ENCODE results near the gene UNC45A. TPM values are rescaled to one million over a fixed set of nuclear protein-coding genes. Genes with fewer than 3 reads are reported as not detected.
"Not testable (repeated sequence)": the region's sequence is repeated elsewhere in the genome, so short reads cannot be mapped to it uniquely, and the experiment has no call there.

The UNC45A gene
- total RNA-seq, 6 experiments from 2014 or later: 13.3 to 33.0 (median 25.4) TPM

DNA sequence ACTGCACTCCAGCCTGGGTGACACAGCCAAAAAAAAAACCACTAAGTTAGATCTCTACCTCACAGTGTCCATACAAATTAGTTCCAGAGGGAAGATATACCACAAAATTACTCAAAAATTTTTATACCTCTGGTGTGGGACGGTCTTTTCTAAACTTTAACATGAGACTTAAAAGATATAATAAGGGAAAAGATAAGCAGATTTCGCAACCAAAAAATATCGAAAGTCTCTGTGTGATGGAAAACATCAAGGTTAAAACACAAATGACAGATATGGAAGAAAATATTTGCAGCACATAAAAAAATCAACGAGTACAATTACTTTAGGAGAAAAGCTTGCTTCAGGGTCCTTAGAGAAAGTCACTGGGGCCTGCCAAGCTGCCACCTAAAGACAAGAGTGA lies 13.2 kb upstream of the UNC45A start:
- ATAC-seq: no peak
- Histone ChIP-seq H3K4me1 (no peaks in the 10 kb centered on the region), H3K36me3 (peaks cover 8 to 45% (median 27%) of the 10 kb centered on the region in 4 donors), H3K27ac (no peak overlapping the region), H3K27me3 (no peaks in the 10 kb centered on the region), H3K9me3 (no peaks in the 10 kb centered on the region), H3K4me3 (no peak overlapping the region)
- no peak for TF ChIP-seq POLR2A (IDR thresholded peaks at IDR 0.05)
- TF ChIP-seq, protein P1, sequence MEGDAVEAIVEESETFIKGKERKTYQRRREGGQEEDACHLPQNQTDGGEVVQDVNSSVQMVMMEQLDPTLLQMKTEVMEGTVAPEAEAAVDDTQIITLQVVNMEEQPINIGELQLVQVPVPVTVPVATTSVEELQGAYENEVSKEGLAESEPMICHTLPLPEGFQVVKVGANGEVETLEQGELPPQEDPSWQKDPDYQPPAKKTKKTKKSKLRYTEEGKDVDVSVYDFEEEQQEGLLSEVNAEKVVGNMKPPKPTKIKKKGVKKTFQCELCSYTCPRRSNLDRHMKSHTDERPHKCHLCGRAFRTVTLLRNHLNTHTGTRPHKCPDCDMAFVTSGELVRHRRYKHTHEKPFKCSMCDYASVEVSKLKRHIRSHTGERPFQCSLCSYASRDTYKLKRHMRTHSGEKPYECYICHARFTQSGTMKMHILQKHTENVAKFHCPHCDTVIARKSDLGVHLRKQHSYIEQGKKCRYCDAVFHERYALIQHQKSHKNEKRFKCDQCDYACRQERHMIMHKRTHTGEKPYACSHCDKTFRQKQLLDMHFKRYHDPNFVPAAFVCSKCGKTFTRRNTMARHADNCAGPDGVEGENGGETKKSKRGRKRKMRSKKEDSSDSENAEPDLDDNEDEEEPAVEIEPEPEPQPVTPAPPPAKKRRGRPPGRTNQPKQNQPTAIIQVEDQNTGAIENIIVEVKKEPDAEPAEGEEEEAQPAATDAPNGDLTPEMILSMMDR (IDR thresholded peaks at IDR 0.05): no peak
- 72% methylated on average over 4 of the region's 4 CpGs for WGBS (ENCODE audit: insufficient coverage, low coverage, low lambda C conversion rate, missing lambda C conversion rate)
- intact Hi-C loops (cut with DNase I): no loop called here
- no peak for DNase-seq

DNA sequence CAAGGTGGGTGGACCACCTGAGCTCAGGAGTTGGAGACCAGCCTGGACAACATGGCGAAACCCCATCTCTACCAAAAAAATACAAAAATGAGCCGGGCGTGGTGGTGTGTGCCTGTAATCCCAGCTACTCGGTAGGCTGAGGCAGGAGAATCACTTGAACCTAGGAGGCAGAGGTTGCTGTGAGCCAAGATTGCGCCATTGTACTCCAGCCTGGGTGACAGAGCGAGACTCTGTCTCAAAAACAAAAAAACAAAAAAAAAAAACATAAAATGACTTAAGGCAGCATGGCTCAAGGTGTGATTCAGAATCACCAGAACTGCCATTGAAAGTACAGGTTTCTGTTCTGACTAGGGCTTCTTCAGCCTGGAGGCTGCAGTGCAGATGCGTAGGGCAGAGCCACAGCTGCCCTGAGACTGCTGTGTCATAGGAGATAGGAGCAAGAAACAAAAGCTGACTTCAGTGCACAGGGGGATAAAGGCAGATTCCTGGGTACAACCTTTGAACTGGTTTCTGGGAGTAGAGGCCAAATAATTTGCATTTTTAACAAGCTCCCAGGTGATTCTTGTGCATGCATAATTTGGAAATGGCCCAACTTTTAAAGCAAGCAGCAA lies 12.3 kb upstream of the UNC45A start:
- H3K36me3 ChIP-seq: peaks cover 3 to 36% (median 25%) of the 10 kb centered on the region in 4 donors
- H3K27me3 ChIP-seq; intact Hi-C loops (cut with DNase I); H3K4me3 ChIP-seq; H3K9me3 ChIP-seq; H3K4me1 ChIP-seq; H3K27ac ChIP-seq: not testable (repeated sequence)
- DNase-seq (peak in 1 of 3 donors; percentile 16), ATAC-seq (peak in 3 of 4 donors; percentile 23 to 39 (median 27))
- WGBS (ENCODE audit: insufficient coverage, low coverage, low lambda C conversion rate, missing lambda C conversion rate): 93% methylated on average over 4 of the region's 7 CpGs

DNA sequence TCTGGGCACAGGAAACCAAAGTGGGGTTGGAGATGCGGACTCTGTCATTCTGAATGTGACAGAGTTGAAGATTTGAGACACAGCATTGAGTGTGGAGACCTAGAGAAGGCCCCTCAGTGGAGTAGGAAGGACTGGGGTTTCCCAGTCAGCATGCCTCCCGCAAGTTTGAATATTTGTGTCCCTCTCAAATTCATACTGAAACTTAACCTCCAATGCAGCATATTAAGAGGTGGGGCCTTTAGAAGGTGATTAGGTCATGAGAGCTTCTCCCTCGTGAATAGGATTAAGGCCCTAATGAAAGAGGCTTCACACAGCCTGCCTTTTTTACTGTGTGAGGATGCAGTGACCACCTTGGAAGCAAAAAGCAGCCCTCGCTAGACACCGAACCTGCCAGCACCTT lies 10.7 kb upstream of the UNC45A start:
- intact Hi-C loops (cut with DNase I): no loop called here
- Histone ChIP-seq H3K4me3 (no peak overlapping the region), H3K9me3 (no peaks in the 10 kb centered on the region), H3K36me3 (peaks cover 0 to 20% (median 12%) of the 10 kb centered on the region in 4 donors), H3K27me3 (no peaks in the 10 kb centered on the region), H3K27ac (no peak overlapping the region), H3K4me1 (peaks cover 0 to 9% (median 0%) of the 10 kb centered on the region in 4 donors)
- ATAC-seq: no peak
- WGBS (ENCODE audit: insufficient coverage, low coverage, low lambda C conversion rate, missing lambda C conversion rate): 71% methylated on average over 4 of the region's 5 CpGs
- no peak for TF ChIP-seq POLR2A (IDR thresholded peaks at IDR 0.05)
- TF ChIP-seq, protein P1 (IDR thresholded peaks at IDR 0.05): no peak
- no peak for DNase-seq

DNA sequence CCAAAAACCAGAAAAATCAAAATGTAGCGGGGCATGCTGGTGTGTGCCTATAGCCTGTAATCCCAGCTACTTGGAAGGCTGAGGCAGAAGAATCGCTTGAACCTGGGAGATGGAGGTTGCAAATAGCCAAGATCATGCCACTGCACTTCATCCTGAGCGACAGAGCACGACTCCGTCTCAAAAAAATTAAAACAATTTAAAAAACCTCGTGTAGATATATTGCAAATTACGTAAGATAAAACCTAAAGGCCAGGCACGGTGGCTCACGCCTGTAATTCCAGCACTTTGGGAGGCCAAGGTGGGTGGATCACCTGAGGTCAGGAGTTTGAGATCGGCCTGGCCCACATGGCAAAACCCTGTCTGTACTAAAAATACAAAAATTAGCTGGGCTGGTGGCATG lies 8.3 kb upstream of the UNC45A start:
- H3K9me3 ChIP-seq; intact Hi-C loops (cut with DNase I); H3K27ac ChIP-seq; H3K4me3 ChIP-seq; DNase-seq; H3K27me3 ChIP-seq; ATAC-seq; H3K36me3 ChIP-seq: not testable (repeated sequence)
- H3K4me1 ChIP-seq: peaks cover 0 to 20% (median 6%) of the 10 kb centered on the region in 4 donors
- 91% methylated on average over 8 of the region's 10 CpGs for WGBS (ENCODE audit: insufficient coverage, low coverage, low lambda C conversion rate, missing lambda C conversion rate)

DNA sequence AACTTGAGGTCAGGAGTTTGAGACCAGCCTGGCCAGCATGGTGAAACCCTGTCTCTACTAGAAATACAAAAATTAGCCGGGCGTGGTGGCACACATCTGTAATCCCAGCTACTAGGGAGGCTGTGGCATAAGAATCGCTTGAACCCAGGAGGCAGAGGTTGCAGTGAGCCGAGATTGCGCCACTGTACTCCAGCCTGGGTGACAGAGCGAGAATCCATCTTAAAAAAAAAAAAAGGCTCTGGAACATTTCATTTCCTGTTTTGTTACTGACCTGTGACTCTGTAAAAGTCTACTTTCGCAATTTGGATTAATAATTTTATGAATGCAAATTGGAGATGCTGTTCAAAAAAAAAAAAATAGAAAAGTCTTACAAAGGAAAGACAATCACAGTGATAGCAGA lies 7.0 kb upstream of the UNC45A start:
- ATAC-seq; H3K9me3 ChIP-seq; H3K36me3 ChIP-seq; H3K27ac ChIP-seq; H3K4me3 ChIP-seq; intact Hi-C loops (cut with DNase I); H3K27me3 ChIP-seq; DNase-seq: not testable (repeated sequence)
- 64% methylated on average over 6 of the region's 7 CpGs for WGBS (ENCODE audit: insufficient coverage, low coverage, low lambda C conversion rate, missing lambda C conversion rate)
- H3K4me1 ChIP-seq: peaks cover 0 to 20% (median 6%) of the 10 kb centered on the region in 4 donors

DNA sequence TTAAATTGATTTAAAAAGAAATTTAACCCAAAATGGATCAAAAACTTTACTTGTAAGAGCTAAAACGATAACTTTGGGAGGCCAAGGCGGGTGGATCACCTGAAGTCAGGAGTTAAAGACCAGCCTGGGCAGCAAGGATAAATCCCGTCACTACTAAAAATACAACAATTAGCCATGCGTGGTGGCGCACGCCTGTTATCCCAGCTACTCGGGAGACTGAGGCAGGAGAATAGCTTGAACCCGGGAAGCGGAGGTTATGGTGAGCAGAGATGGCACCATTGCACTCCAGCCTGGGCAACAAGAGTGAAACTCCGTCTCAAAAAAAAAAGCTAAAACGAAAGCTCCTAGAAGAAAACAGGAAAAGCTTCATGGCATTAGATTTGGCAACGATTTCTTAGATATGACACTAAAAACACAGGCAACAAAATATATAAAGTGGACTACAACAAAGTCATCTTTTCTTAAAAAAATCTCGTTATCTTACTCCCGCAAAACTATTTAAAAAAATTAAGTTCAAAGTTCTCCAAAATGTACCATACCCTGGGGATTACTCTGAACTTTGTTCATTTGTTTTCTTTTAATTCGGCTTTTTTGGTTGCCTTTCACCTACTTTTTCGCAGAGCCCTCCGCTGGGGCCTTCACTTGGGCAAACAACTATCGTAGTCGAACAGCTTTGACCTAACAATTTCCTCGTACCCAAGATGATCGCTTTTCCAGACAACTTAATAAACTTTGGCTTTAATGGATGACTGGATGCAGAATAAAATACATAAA lies 5.7 kb upstream of the UNC45A start:
- Histone ChIP-seq H3K36me3 (no peaks in the 10 kb centered on the region), H3K27ac (peak overlapping the region; percentile 93 to 96 (median 93)), H3K4me3 (peak overlapping the region; percentile 65 to 88 (median 71)), H3K4me1 (peaks cover 0 to 25% (median 6%) of the 10 kb centered on the region in 4 donors), H3K27me3 (no peaks in the 10 kb centered on the region), H3K9me3 (no peaks in the 10 kb centered on the region)
- 33% methylated on average over 21 of the region's 21 CpGs for WGBS (ENCODE audit: insufficient coverage, low coverage, low lambda C conversion rate, missing lambda C conversion rate)
- ATAC-seq (peak in 2 of 4 donors; percentile 2 to 15), DNase-seq (no peak)
- no peak for TF ChIP-seq POLR2A (IDR thresholded peaks at IDR 0.05)
- TF ChIP-seq, protein P1 (IDR thresholded peaks at IDR 0.05): no peak
- intact Hi-C loops (cut with DNase I): no loop called here

Data from right lobe of liver (tissue), 6 donors.